Melanocyte of skin (primary cell): Measurements from ENCODE around the gene NEUROG3. TPM values are rescaled to one million over a fixed set of nuclear protein-coding genes. Genes with fewer than 3 reads are reported as not detected.

Experiments
- total RNA-seq, 2 donors: library from RNA; depleted of rRNA; stranded (reverse); fragments of >200 nt; gene quantifications; 2 replicates each; pipeline ENCODE4 v1.2.3, GENCODE V29; 2012

Gene NEUROG3, protein sequence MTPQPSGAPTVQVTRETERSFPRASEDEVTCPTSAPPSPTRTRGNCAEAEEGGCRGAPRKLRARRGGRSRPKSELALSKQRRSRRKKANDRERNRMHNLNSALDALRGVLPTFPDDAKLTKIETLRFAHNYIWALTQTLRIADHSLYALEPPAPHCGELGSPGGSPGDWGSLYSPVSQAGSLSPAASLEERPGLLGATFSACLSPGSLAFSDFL
- total RNA-seq: not detected

DNA sequence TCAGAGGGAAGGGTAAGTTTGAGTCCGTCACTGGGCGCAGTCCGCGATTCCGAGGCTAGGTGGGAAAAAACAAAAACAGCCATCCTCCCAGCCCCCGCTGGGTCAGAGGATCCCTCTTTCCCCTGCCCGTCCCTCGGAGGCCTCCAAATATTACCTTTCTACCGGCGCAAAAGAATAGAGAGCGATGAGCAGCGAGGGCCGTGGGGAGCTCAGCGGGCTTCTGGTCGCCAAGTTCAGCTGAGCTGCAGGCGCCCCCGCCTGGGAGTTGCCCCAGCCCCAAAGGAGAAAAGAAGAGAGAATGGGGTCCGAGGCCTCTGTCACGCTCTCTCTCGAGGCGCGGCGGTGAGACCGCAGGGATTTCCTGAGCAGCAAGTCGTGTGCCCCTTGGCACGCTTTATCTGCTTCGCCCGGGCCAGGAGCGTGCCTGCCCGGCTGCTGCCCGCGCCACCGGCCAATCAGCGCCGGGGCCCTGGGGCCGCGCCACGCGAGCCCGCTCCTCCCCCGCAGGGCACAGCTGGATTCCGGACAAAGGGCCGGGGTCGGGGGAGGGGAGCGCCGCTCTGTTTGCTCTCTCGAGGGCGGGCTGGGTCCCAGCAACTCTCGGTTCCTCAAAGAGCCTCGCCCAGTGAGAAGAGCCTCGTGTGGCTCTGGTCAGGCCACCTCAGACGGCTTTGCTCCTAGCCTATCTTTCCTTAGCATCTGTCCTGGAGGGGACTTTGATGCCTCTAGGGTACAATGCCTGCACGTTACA, at the start of gene NEUROG3:
TSS of gene NEUROG3 (minus strand) at position 367 of the 751 bp plus-strand sequence. CDS start 379 bp downstream, outside the sequence.

Other genes with a start within 250 kb of the NEUROG3 start
- 1 to 10 TPM in 1 of 2 donors, under 1 TPM in 1; 0.33 to 1.0 TPM for gene TACR2, start 156.5 kb downstream of the NEUROG3 start, total RNA-seq
- gene TSPAN15, start 122.0 kb downstream of the NEUROG3 start, total RNA-seq: 10 to 100 TPM in 1 of 2 donors, 1 to 10 TPM in 1; 5.3 to 32.7 TPM
- gene FAM241B, start 56.8 kb upstream of the NEUROG3 start, total RNA-seq: under 1 TPM in 1 of 2 donors, not detected in 1; 0.34 TPM
- not detected for gene COL13A1, start 228.5 kb upstream of the NEUROG3 start, total RNA-seq